Stimulated activated CD8-positive, alpha-beta memory T cell treated with anti-CD3 and anti-CD28 coated beads, Interleukin-2, amount 100 ng/mL, for 1 hour (primary cell): ENCODE data around the gene MRPL9.

Source experiments
- DNase-seq, 2 donors: peaks; one replicate each; pipeline ENCODE4 v3.0.0-alpha.2; 2020; ENCODE audit warnings: low read depth in 2 of 2

The MRPL9 gene

GRCh38 chr1:151733126-151733525, 30.2 kb downstream of the MRPL9 start:
- no peak for DNase-seq

- no peak for DNase-seq
Measured at GRCh38 chr1:151729966-151730291, 33.4 kb downstream of the MRPL9 start.

GRCh38 chr1:151729157-151729965, 33.9 kb downstream of the MRPL9 start:
- DNase-seq = no peak

- no peak for DNase-seq
Measured at GRCh38 chr1:151728151-151729054, 34.9 kb downstream of the MRPL9 start.

GRCh38 chr1:151723726-151724370, 39.4 kb downstream of the MRPL9 start:
- DNase-seq = no peak

GRCh38 chr1:151721788-151722510, 41.3 kb downstream of the MRPL9 start:
- no peak for DNase-seq

- DNase-seq = no peak
Measured at GRCh38 chr1:151720974-151721787, 42.1 kb downstream of the MRPL9 start, which contains the start of gene RIIAD1. Gene RIIAD1 (plus strand): TSS chr1:151721522. CDS start chr1:151721537, 15 bp downstream.

GRCh38 chr1:151720554-151720953, 42.7 kb downstream of the MRPL9 start:
- DNase-seq = no peak

- no peak for DNase-seq
Measured at GRCh38 chr1:151720125-151720524, 43.2 kb downstream of the MRPL9 start.

- DNase-seq = no peak
Measured at GRCh38 chr1:151718666-151719065, 44.6 kb downstream of the MRPL9 start.

GRCh38 chr1:151718011-151718431, 45.3 kb downstream of the MRPL9 start:
- no peak for DNase-seq

- no peak for DNase-seq
Measured at GRCh38 chr1:151716771-151717631, 46.3 kb downstream of the MRPL9 start, which contains the start of gene CELF3. Gene CELF3 (minus strand): TSS chr1:151716803. CDS start chr1:151716020, 783 bp downstream.

- no peak for DNase-seq
Measured at GRCh38 chr1:151716405-151716762, 46.9 kb downstream of the MRPL9 start.

GRCh38 chr1:151715726-151716404, 47.4 kb downstream of the MRPL9 start:
- no peak for DNase-seq

- DNase-seq = no peak
Measured at GRCh38 chr1:151714820-151715725, 48.2 kb downstream of the MRPL9 start.

- DNase-seq = no peak
Measured at GRCh38 chr1:151713874-151714273, 49.4 kb downstream of the MRPL9 start.

- DNase-seq = no peak
Measured at GRCh38 chr1:151713044-151713443, 50.3 kb downstream of the MRPL9 start.

- DNase-seq = no peak
Measured at GRCh38 chr1:151711951-151712350, 51.3 kb downstream of the MRPL9 start.
